ENCODE data around the gene NCL. TPM values are rescaled to one million over a fixed set of nuclear protein-coding genes. Genes with fewer than 3 reads are reported as not detected.

The NCL gene
- total and polyA plus RNA-seq, 9 donors: 113 to 862 (median 690) TPM

DNA sequence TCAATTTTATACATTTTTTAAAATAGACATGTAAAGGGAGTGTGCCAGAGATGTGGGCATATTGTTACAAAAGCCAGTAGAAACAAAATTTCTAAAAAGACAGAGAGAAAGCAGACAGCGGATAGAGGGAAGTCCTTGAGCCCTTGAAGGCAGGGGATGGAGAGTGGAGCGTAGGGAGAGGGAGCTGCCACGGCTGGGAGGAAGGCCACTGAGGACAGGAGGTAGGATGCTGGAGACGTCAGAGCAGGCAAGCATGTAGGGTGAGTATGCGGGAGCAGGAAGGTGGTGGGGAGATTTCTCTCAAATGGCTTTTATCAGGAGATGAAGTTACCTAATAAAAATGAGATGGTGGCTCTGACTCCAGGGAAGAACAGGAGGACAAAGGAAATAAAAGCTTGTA, 24.0 kb upstream of the NCL start:
- 93% methylated on average over 5 of the region's 5 CpGs for WGBS (ENCODE audit: insufficient coverage)
- Histone ChIP-seq H3K9me3 (replicated peaks; ENCODE audit: control insufficient read depth, low read depth, low read length) (no peaks in the 10 kb centered on the region), H3K4me3 (ENCODE audit: low read length) (no peak overlapping the region), H3K27me3 (ENCODE audit: control insufficient read depth, insufficient read depth, low read length) (no peaks in the 10 kb centered on the region), H3K4me1 (ENCODE audit: control insufficient read depth, insufficient read depth, low read length) (no peaks in the 10 kb centered on the region), H3K36me3 (ENCODE audit: control insufficient read depth, insufficient read depth, low read length) (no peaks in the 10 kb centered on the region), H3K27ac (ENCODE audit: low read length) (no peak overlapping the region)
- no peak for DNase-seq

DNA sequence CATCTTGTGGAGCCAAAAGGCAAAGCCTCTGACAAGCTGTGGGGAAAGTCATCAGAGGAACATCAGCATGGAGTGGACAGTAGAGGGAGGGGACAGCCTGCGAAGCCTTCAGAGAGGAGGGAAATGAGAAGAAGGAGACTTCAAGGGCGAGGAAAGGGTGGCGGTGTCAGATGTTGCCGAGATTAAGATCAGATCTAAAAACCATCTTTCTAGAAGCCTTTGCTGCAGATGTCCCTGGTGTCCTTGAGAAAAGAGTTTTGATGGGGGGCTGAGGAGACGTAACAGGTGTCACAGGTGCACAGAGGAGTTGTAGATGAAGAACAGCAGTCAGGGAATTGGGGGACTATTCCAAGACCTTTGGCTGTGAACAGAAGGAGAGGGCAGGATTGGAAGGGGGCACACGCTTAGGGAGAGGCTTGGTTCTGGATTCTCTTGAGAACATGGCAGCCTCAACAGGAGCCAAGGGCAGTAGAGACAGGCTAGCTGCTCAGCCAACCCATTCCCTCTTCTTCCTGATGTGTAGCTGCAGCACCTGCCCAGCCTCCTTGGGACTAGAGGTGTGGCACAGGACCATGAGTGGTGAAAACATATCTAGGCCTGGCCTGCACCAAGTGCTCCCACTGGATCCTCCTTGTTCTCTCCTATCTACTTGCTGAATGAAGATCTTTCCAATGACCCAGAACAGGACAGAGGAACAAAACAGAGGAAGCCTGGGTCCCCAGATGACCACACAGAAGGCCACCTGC, 22.7 kb upstream of the NCL start:
- H3K9me3 ChIP-seq (replicated peaks; ENCODE audit: control insufficient read depth, low read depth, low read length): no peaks in the 10 kb centered on the region
- no peaks in the 10 kb centered on the region for H3K27me3 ChIP-seq (ENCODE audit: control insufficient read depth, insufficient read depth, low read length)
- H3K36me3 ChIP-seq (ENCODE audit: control insufficient read depth, insufficient read depth, low read length): no peaks in the 10 kb centered on the region
- H3K27ac ChIP-seq (ENCODE audit: low read length): no peak overlapping the region
- H3K4me1 ChIP-seq (ENCODE audit: control insufficient read depth, insufficient read depth, low read length): peaks cover 5% of the 10 kb centered on the region
- no peak for DNase-seq
- no peak overlapping the region for H3K4me3 ChIP-seq (ENCODE audit: low read length)
- WGBS (ENCODE audit: insufficient coverage): 92% methylated on average over 6 of the region's 6 CpGs

DNA sequence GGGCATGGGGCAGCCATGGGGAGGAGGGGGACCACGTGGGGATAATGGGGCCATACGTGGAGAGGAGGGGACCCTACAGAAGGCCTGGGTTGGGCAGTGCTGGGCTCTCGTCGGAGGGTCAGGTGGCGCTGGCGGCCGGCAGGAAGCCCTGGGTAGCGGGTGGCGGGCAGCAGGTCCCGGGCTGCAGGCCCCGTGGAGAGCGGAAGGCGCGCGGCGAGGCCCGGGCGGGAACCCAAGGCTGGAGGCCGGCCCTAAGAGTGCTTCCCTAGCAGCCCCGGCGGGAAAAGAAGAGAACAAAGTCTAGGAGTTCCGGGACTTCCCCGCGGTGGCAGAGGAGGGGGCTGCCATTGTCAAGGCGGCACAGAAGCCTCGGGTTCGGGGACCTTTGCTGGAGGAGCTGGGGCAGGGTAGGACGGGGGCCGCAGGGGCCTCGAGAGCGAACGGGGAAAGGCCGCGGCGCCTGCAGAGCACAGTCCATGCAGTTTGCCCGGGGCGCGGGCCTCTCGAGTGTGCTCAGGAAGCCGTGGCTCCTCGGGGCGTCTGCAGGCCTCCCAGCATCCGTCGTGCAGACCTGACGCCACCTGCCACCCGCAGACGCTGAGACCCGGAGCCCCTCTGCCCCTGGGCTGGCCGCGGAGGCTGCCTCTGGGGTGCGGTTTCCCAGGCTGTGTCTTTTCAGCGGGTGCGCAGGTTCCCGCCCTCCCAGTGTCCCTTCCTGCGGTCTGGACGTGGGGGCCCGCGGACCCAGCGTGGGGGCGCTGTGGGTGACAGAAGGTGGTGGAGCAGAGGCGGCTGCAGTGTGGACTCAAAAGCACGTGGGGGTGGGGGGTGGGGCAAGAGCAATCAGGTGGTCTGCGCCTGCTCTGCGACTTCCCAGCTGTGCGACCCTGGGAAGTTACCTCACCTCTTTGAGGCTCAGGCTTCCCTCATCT, 19.4 kb upstream of the NCL start:
- no peaks in the 10 kb centered on the region for H3K27me3 ChIP-seq (ENCODE audit: control insufficient read depth, insufficient read depth, low read length)
- H3K4me3 ChIP-seq (ENCODE audit: low read length): peak overlapping the region; percentile 35
- H3K9me3 ChIP-seq (replicated peaks; ENCODE audit: control insufficient read depth, low read depth, low read length): no peaks in the 10 kb centered on the region
- peak; percentile 47 for DNase-seq
- H3K4me1 ChIP-seq (ENCODE audit: control insufficient read depth, insufficient read depth, low read length): peaks cover 5% of the 10 kb centered on the region
- WGBS (ENCODE audit: insufficient coverage): 47% methylated on average over 51 of the region's 65 CpGs
- peak overlapping the region; percentile 71 for H3K27ac ChIP-seq (ENCODE audit: low read length)
- H3K36me3 ChIP-seq (ENCODE audit: control insufficient read depth, insufficient read depth, low read length): no peaks in the 10 kb centered on the region

DNA sequence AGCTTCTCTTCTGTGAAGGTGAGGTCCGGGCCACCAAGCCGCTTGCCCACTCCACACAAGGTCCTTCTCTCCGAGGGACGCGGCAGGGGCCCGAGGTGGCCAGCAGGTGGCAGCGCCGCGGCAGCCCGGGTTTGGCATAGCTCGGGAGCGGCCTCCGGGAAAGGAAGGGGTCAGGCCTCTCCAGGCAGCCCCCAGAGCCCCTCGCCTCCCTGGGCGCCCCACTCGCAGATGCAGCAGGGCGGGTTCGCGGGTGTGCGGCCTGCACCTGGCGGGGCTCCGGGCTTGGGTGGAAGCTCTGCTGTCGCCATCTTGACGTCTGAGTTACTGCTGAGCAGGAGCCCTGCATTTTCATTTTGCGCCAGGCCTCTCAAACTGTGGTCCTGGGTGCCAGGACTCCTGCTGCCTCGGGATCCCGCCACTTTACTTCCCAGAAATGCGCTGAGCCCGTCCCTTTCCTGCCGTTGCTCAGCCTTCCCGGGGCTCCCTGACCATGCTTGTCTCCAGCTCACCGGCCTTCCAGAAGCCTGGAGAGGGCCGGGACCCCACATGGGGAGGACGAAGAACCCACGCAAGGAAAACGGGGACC, 18.6 kb upstream of the NCL start:
- Histone ChIP-seq H3K9me3 (replicated peaks; ENCODE audit: control insufficient read depth, low read depth, low read length) (no peaks in the 10 kb centered on the region), H3K36me3 (ENCODE audit: control insufficient read depth, insufficient read depth, low read length) (no peaks in the 10 kb centered on the region), H3K27ac (ENCODE audit: low read length) (peak overlapping the region; percentile 71), H3K27me3 (ENCODE audit: control insufficient read depth, insufficient read depth, low read length) (no peaks in the 10 kb centered on the region), H3K4me3 (ENCODE audit: low read length) (peak overlapping the region; percentile 35), H3K4me1 (ENCODE audit: control insufficient read depth, insufficient read depth, low read length) (peaks cover 5% of the 10 kb centered on the region)
- peak; percentile 72 for DNase-seq
- WGBS (ENCODE audit: insufficient coverage): 22% methylated on average over 33 of the region's 36 CpGs

DNA sequence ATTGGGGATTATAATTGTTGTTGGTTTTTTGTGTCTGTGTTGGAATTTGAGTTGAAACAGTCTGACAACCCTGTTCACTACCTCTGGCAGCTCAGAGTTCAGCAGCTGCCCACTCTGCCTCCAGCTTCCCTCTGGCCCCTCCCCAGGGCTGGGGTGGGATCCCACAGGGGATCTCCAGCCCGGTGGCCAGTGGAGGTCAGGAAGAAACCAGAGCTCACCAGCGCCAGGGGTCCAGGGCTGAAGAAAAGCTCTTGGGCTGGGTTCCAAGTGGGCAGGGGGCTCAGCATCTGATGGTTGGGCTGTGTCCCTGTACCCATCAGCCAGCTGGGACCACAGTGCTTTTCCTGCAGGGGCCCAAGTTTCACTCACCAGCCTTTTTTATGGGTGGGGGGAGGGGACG, 16.5 kb upstream of the NCL start:
- Histone ChIP-seq H3K9me3 (replicated peaks; ENCODE audit: control insufficient read depth, low read depth, low read length) (no peaks in the 10 kb centered on the region), H3K27me3 (ENCODE audit: control insufficient read depth, insufficient read depth, low read length) (no peaks in the 10 kb centered on the region), H3K27ac (ENCODE audit: low read length) (no peak overlapping the region), H3K4me3 (ENCODE audit: low read length) (no peak overlapping the region), H3K36me3 (ENCODE audit: control insufficient read depth, insufficient read depth, low read length) (no peaks in the 10 kb centered on the region), H3K4me1 (ENCODE audit: control insufficient read depth, insufficient read depth, low read length) (peaks cover 5% of the 10 kb centered on the region)
- WGBS (ENCODE audit: insufficient coverage): 52% methylated on average over 2 of the region's 3 CpGs
- DNase-seq: no peak

DNA sequence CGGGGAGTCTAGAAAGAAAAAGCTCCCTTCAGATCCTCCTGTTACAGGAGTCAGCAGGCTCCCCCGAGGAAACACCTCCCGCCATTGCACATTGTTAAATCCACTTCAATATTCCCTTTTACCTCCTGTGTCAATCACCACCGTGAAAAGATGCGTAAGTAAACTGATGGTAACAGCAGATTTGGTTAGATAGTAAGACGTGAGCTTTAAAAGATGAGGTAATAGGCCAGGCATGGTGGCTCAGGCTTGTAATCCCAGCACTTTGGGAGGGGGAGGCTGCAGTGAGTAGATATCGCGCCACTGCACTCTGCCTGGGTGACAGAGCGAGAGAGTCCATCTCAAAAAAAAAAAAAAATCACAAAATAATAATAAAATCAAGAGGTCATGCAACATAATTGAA, 15.2 kb upstream of the NCL start:
- Histone ChIP-seq H3K4me1 (ENCODE audit: control insufficient read depth, insufficient read depth, low read length) (peaks cover 5% of the 10 kb centered on the region), H3K9me3 (replicated peaks; ENCODE audit: control insufficient read depth, low read depth, low read length) (no peaks in the 10 kb centered on the region), H3K27me3 (ENCODE audit: control insufficient read depth, insufficient read depth, low read length) (no peaks in the 10 kb centered on the region), H3K4me3 (ENCODE audit: low read length) (no peak overlapping the region), H3K36me3 (ENCODE audit: control insufficient read depth, insufficient read depth, low read length) (no peaks in the 10 kb centered on the region), H3K27ac (ENCODE audit: low read length) (no peak overlapping the region)
- 100% methylated on average over 1 of the region's 9 CpGs for WGBS (ENCODE audit: insufficient coverage)
- no peak for DNase-seq

DNA sequence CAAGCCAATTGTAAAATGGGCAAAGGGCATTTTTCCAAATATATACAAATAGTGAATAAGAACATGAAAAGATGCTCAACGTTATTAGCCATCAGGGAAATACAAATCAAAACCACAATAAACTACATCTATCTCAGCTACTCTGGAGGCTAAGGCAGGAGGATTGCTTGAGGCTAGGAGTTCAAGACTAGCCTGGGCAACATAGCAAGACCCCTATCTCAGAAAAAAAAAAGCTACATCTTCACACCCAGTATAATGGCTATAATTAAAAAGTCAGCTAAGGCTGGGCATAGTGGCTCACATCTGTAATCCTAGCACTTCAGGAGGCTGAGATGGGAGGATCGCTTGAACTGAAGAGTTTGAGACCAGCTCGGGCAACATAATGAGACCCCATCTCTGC, 12.6 kb upstream of the NCL start:
- Histone ChIP-seq H3K9me3 (replicated peaks; ENCODE audit: control insufficient read depth, low read depth, low read length) (no peaks in the 10 kb centered on the region), H3K27me3 (ENCODE audit: control insufficient read depth, insufficient read depth, low read length) (no peaks in the 10 kb centered on the region), H3K27ac (ENCODE audit: low read length) (no peak overlapping the region), H3K4me1 (ENCODE audit: control insufficient read depth, insufficient read depth, low read length) (no peaks in the 10 kb centered on the region), H3K4me3 (ENCODE audit: low read length) (no peak overlapping the region), H3K36me3 (ENCODE audit: control insufficient read depth, insufficient read depth, low read length) (no peaks in the 10 kb centered on the region)
- WGBS (ENCODE audit: insufficient coverage): no CpG with 5 or more reads among the region's 3 CpGs
- DNase-seq: no peak

DNA sequence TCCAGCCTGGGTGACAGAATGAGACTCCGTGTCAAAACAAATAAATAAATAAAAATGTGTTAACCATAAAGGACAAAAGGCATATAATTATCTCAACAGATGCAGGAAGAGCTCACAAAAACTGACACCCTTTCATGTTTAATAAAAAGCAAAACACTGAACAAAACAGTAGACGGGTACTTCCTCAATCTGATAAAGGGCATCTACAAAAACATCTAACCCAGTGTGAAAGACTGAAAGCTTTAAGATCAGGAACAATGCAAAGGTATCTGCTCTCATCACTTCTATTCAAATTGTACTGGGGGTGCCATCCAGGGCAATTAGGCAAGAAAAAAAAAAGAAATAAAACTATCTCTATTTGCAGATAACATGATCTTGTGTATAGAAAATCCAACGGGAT, 11.7 kb upstream of the NCL start:
- H3K4me3 ChIP-seq (ENCODE audit: low read length): no peak overlapping the region
- no peak for DNase-seq

DNA sequence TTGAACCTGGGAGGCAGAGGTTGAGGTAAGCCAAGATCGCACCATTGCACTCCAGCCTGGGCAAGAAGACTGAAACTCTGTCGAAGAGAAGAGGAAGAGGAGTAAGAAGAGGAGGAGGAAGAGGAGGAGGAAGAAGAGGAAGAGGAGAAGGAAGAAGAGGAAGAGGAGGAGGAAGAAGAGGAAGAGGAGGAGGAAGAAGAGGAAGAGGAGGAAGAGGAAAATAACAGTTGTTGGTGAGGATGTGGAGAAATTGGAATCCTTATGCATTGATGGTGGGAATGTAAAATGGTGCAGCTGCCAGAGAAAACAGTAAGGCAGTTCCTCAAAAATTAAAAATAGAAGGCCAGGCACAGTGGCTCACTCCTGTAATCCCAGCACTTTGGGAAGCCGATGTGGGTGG, 8.5 kb upstream of the NCL start:
- no peak for DNase-seq
- H3K27ac ChIP-seq (ENCODE audit: low read length): no peak overlapping the region
- WGBS (ENCODE audit: insufficient coverage): 100% methylated on average over 2 of the region's 3 CpGs
- no peak overlapping the region for H3K4me3 ChIP-seq (ENCODE audit: low read length)
- no peaks in the 10 kb centered on the region for H3K27me3 ChIP-seq (ENCODE audit: control insufficient read depth, insufficient read depth, low read length)
- H3K4me1 ChIP-seq (ENCODE audit: control insufficient read depth, insufficient read depth, low read length): peaks cover 15% of the 10 kb centered on the region
- no peaks in the 10 kb centered on the region for H3K36me3 ChIP-seq (ENCODE audit: control insufficient read depth, insufficient read depth, low read length)
- H3K9me3 ChIP-seq (replicated peaks; ENCODE audit: control insufficient read depth, low read depth, low read length): no peaks in the 10 kb centered on the region

More for the DNA sequence above, 11.7 kb upstream of the NCL start:
- no CpG with 5 or more reads among the region's 3 CpGs for WGBS (ENCODE audit: insufficient coverage)
- Histone ChIP-seq H3K9me3 (replicated peaks; ENCODE audit: control insufficient read depth, low read depth, low read length) (no peaks in the 10 kb centered on the region), H3K27ac (ENCODE audit: low read length) (no peak overlapping the region), H3K27me3 (ENCODE audit: control insufficient read depth, insufficient read depth, low read length) (no peaks in the 10 kb centered on the region), H3K36me3 (ENCODE audit: control insufficient read depth, insufficient read depth, low read length) (no peaks in the 10 kb centered on the region), H3K4me1 (ENCODE audit: control insufficient read depth, insufficient read depth, low read length) (no peaks in the 10 kb centered on the region)

DNA sequence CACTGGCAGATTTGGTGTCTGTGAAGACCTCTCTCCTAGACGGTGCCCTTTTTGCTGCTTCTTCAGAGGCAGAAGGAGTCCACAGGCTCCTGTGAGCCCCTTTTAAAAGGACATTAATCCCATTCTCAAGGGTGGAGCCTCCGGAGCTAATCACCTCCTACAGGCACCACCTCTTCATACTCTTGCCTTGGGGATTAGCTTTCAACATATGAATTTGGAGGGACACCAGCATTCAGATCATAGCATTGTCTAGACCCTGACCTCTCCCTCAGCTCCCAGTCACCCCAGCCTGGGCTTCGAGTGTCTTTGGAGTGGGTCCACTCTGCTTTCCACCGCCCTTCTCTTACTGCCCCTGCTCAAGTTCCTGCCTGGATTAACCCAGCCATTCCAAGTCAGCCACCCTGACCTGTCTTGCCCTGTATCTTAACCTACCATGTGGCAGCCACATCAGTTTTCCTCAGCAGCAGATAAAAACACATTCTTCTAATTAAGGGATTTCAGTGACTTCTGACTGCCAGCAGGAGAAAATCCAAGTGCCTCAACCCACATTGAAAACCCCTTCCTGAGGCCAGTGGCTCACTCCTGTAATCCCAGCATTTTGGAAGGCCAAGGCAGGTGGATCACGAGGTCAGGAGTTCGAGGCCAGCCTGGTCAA, 6.1 kb upstream of the NCL start:
- Histone ChIP-seq H3K9me3 (replicated peaks; ENCODE audit: control insufficient read depth, low read depth, low read length) (no peaks in the 10 kb centered on the region), H3K4me3 (ENCODE audit: low read length) (no peak overlapping the region)
- WGBS (ENCODE audit: insufficient coverage): 55% methylated on average over 6 of the region's 6 CpGs

More for the DNA sequence above, 6.1 kb upstream of the NCL start:
- no peak overlapping the region for H3K27ac ChIP-seq (ENCODE audit: low read length)
- H3K36me3 ChIP-seq (ENCODE audit: control insufficient read depth, insufficient read depth, low read length): no peaks in the 10 kb centered on the region
- DNase-seq: no peak
- peaks cover 28% of the 10 kb centered on the region for H3K4me1 ChIP-seq (ENCODE audit: control insufficient read depth, insufficient read depth, low read length)
- H3K27me3 ChIP-seq (ENCODE audit: control insufficient read depth, insufficient read depth, low read length): no peaks in the 10 kb centered on the region
